ENCODE results near the gene FAH. TPM values are rescaled to one million over a fixed set of nuclear protein-coding genes. Genes with fewer than 3 reads are reported as not detected.
A peak's percentile ranks its signal among the peaks of the same experiment; 100 is the strongest.

Gene FAH
- polyA plus RNA-seq, 3 donors, result 16.5 to 25.4 (median 24.0) TPM

- H2AFZ ChIP-seq (ENCODE audit: insufficient read depth, low read depth, low read length, poor library complexity, severe bottlenecking), result no peak overlapping the region
- no peak overlapping the region for H3K4me3 ChIP-seq (replicated peaks in 1 of 3; ENCODE audit: low read depth in 2 of 3, low read length in 3 of 3)
- Mint-ChIP-seq H3K9me3 (peaks cover 0 to 6% (median 1%) of the 10 kb centered on the region in 7 donors), H3K4me1 (peaks cover 58% of the 10 kb centered on the region), H3K4me3 (no peak overlapping the region), H3K27me3 (ENCODE audit: low read depth in 3 of 3) (peaks cover 0 to 3% (median 0%) of the 10 kb centered on the region in 3 donors), H3K36me3 (peaks cover 33 to 43% of the 10 kb centered on the region in 2 donors), H3K27ac (peak overlapping the region in 6 of 7 donors; percentile 31 to 92 (median 76))
- H3K27ac ChIP-seq (ENCODE audit: low read depth in 1 of 2, low read length in 2 of 2), result peak overlapping the region in 1 of 2 donors; percentile 89
- H4K20me1 ChIP-seq (ENCODE audit: insufficient read depth, low read length), result no peaks in the 10 kb centered on the region
- DNase-seq, result no peak
- WGBS (ENCODE audit: insufficient coverage), result 98% methylated on average over 4 of the region's 5 CpGs
- no peak overlapping the region for H3K9ac ChIP-seq (ENCODE audit: insufficient read depth, low read length, poor library complexity, severe bottlenecking)
- H3K4me1 ChIP-seq (ENCODE audit: control insufficient read depth in 1 of 2, insufficient read depth in 2 of 2, low read length in 2 of 2), result peaks cover 56 to 61% of the 10 kb centered on the region in 2 donors
- peaks cover 0 to 28% of the 10 kb centered on the region in 2 donors for H3K36me3 ChIP-seq (replicated peaks in 1 of 2; ENCODE audit: control insufficient read depth in 1 of 2, insufficient read depth in 2 of 2, low read length in 2 of 2)
- TF ChIP-seq CTCF (IDR thresholded peaks at IDR 0.05), result no peak
- no peaks in the 10 kb centered on the region for H3K9me3 ChIP-seq (replicated peaks in 1 of 2; ENCODE audit: control insufficient read depth in 1 of 2, insufficient read depth in 1 of 2, low read length in 2 of 2)
- no peak overlapping the region for H3K4me2 ChIP-seq (replicated peaks; ENCODE audit: extremely low read depth, low read length, poor library complexity, severe bottlenecking)
- intact Hi-C loops (cut with micrococcal nuclease), result loop anchor here in 1 of 2 donors (10.0 kb wide), 1 partner anchor 1284 kb away; the partner anchor contains the start of gene MORF4L1
- H3K27me3 ChIP-seq (ENCODE audit: control insufficient read depth in 2 of 2, insufficient read depth in 2 of 2, low read length in 2 of 2), result no peaks in the 10 kb centered on the region
- H3K79me2 ChIP-seq (ENCODE audit: insufficient read depth, low read length), result peaks cover 14% of the 10 kb centered on the region
Measured at GRCh38 chr15:80159301-80159700, 6.5 kb downstream of the FAH start.

DNA sequence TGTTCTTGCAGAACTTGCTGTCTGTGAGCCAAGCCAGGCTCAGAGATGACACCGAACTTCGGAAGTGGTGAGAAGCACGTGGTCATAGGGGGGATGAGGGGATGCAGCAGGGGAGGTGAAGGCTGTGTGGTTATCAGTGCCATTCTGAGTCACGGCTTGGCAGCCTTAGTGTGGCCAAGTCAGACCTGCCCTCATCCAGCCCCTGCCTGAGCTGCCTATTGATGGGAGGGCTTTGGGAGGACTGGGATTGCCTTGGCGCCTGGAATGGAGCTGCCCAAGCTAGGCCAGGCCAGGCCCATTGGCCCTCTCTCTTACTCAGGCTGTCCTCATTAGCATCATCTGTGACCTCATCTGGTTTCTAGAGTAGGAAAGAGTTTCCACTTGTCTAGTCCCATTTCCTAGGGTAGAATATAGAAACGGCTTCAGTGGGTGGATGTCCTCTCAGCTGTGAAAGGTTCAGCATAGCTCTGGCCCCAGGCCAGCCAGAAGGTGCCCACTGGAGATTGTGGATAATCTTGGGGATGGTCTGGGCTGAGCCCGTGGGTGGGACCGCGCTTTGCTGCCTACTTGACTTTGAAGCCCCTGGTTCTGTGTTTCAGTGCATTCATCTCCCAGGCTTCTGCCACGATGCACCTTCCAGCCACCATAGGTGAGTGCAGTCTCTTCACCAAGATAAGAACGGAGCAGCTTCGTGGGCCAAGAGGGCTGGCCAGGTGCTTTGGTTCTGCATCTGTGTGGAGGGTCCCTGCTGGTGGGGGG is 7.2 kb downstream of the FAH start:
- Histone ChIP-seq H3K9ac (ENCODE audit: insufficient read depth, low read length, poor library complexity, severe bottlenecking) (no peak overlapping the region), H3K27ac (ENCODE audit: low read depth in 1 of 2, low read length in 2 of 2) (peak overlapping the region; percentile 79 to 89), H3K27me3 (ENCODE audit: control insufficient read depth in 2 of 2, insufficient read depth in 2 of 2, low read length in 2 of 2) (no peaks in the 10 kb centered on the region), H4K20me1 (ENCODE audit: insufficient read depth, low read length) (no peaks in the 10 kb centered on the region), H3K4me1 (ENCODE audit: control insufficient read depth in 1 of 2, insufficient read depth in 2 of 2, low read length in 2 of 2) (peaks cover 49 to 54% of the 10 kb centered on the region in 2 donors), H3K36me3 (replicated peaks in 1 of 2; ENCODE audit: control insufficient read depth in 1 of 2, insufficient read depth in 2 of 2, low read length in 2 of 2) (peaks cover 0 to 28% of the 10 kb centered on the region in 2 donors), H3K4me2 (replicated peaks; ENCODE audit: extremely low read depth, low read length, poor library complexity, severe bottlenecking) (peak overlapping the region; percentile 46), H3K79me2 (ENCODE audit: insufficient read depth, low read length) (peaks cover 10% of the 10 kb centered on the region), H3K9me3 (replicated peaks in 1 of 2; ENCODE audit: control insufficient read depth in 1 of 2, insufficient read depth in 1 of 2, low read length in 2 of 2) (no peaks in the 10 kb centered on the region), H3K4me3 (replicated peaks in 1 of 3; ENCODE audit: low read depth in 2 of 3, low read length in 3 of 3) (peak overlapping the region in 1 of 3 experiments; percentile 21), H2AFZ (ENCODE audit: insufficient read depth, low read depth, low read length, poor library complexity, severe bottlenecking) (no peak overlapping the region)
- Mint-ChIP-seq H3K27ac (peak overlapping the region; percentile 85 to 94 (median 91)), H3K27me3 (ENCODE audit: low read depth in 3 of 3) (peaks cover 0 to 3% (median 0%) of the 10 kb centered on the region in 3 donors), H3K4me3 (no peak overlapping the region), H3K4me1 (peaks cover 51% of the 10 kb centered on the region), H3K9me3 (peaks cover 0 to 6% (median 1%) of the 10 kb centered on the region in 7 donors), H3K36me3 (peaks cover 37 to 49% of the 10 kb centered on the region in 2 donors)
- no peak for TF ChIP-seq CTCF (IDR thresholded peaks at IDR 0.05)
- 84% methylated on average over 8 of the region's 12 CpGs for WGBS (ENCODE audit: insufficient coverage)
- DNase-seq, result no peak
- intact Hi-C loops (cut with micrococcal nuclease), result loop anchor here (5.0 to 10.0 kb wide), 2 partner anchors 103 to 1285 kb away; partner anchors contain the start of genes MORF4L1 (in 1 of the 2) and ZFAND6 (in 1 of the 2)
